HepG2 (cell line): Measurements from ENCODE around the gene STYX. TPM values are rescaled to one million over a fixed set of nuclear protein-coding genes. Genes with fewer than 3 reads are reported as not detected.

Experiments used
- CBFB ChIP-seq: sonication (generic); formaldehyde crosslinking; IDR thresholded peaks from 2 replicates; pipeline ENCODE4 v1.4.0; 2020; ENCODE audit warnings: missing genetic modification reagents
- CEBPG ChIP-seq: IDR thresholded peaks from 2 replicates; pipeline ENCODE4 v1.6.1; 2016
- EHMT2 ChIP-seq: fragments of 200-600 bp; sonication (generic); IDR thresholded peaks from 2 replicates; pipeline ENCODE4 v1.7.0; 2017; ENCODE audit warnings: antibody characterized with exemption, low read depth, low read length, borderline replicate concordance
- FOXP4 ChIP-seq: sonication (generic); formaldehyde crosslinking; IDR thresholded peaks from 2 replicates; pipeline ENCODE4 v1.4.0; 2020; ENCODE audit warnings: missing genetic modification reagents
- HINFP ChIP-seq: sonication (generic); formaldehyde crosslinking; IDR thresholded peaks from 2 replicates; pipeline ENCODE4 v1.4.0; 2020; ENCODE audit warnings: low read depth, mild to moderate bottlenecking, missing genetic modification reagents
- HNRNPL ChIP-seq: fragments of 200-400 bp; formaldehyde crosslinking; IDR thresholded peaks from 2 replicates; pipeline ENCODE4 v1.6.1; 2017; ENCODE audit warnings: mild to moderate bottlenecking, low read depth, low read length
- KDM4B ChIP-seq: sonication (generic); formaldehyde crosslinking; IDR thresholded peaks from 2 replicates; pipeline ENCODE4 v1.4.0; 2020; ENCODE audit warnings: missing genetic modification reagents
- KDM5A ChIP-seq: fragments of 200-600 bp; sonication (generic); IDR thresholded peaks from 2 replicates; pipeline ENCODE4 v1.7.0; 2018; ENCODE audit warnings: antibody characterized with exemption, mild to moderate bottlenecking, low read length, borderline replicate concordance
- MTA1 ChIP-seq: sonication (generic); formaldehyde crosslinking; IDR thresholded peaks from 2 replicates; pipeline ENCODE4 v1.4.0; 2020; ENCODE audit warnings: missing genetic modification reagents, mild to moderate bottlenecking, borderline replicate concordance
- NAIF1 ChIP-seq: sonication (generic); formaldehyde crosslinking; IDR thresholded peaks from 2 replicates; pipeline ENCODE4 v1.5.0; 2020; ENCODE audit warnings: mild to moderate bottlenecking, missing genetic modification reagents, borderline replicate concordance
- POLR2A ChIP-seq, 2 experiments: IDR thresholded peaks; 2 replicates each; pipeline ENCODE4 v1.6.1; 2011; ENCODE audit warnings: low read depth in 2 of 2, low read length in 2 of 2, mild to moderate bottlenecking in 1 of 2, moderate library complexity in 1 of 2; ENCODE audit not compliant: insufficient read depth in 1 of 2
- SAP130 ChIP-seq: IDR thresholded peaks from 2 replicates; pipeline ENCODE4 v1.6.1; 2016; ENCODE audit warnings: low read depth
- TERF1 ChIP-seq: sonication (generic); formaldehyde crosslinking; IDR thresholded peaks from 2 replicates; pipeline ENCODE4 v1.8.0; 2022; ENCODE audit warnings: mild to moderate bottlenecking, missing genetic modification reagents, moderate library complexity
- ZBTB34 ChIP-seq: sonication (generic); formaldehyde crosslinking; IDR thresholded peaks from 2 replicates; pipeline ENCODE4 v1.8.0; 2022; ENCODE audit warnings: mild to moderate bottlenecking, missing genetic modification reagents
- ZGPAT ChIP-seq: IDR thresholded peaks from 2 replicates; pipeline ENCODE4 v1.6.1; 2016; ENCODE audit warnings: mild to moderate bottlenecking
- ZNF605 ChIP-seq: sonication (generic); formaldehyde crosslinking; IDR thresholded peaks from 2 replicates; pipeline ENCODE4 v1.8.0; 2022; ENCODE audit warnings: mild to moderate bottlenecking, missing genetic modification reagents
- ZNF660 ChIP-seq: sonication (generic); formaldehyde crosslinking; IDR thresholded peaks from 2 replicates; pipeline ENCODE4 v1.5.1; 2020; ENCODE audit warnings: mild to moderate bottlenecking, low read depth, missing genetic modification reagents, borderline replicate concordance
- ZNF724P ChIP-seq: sonication (generic); formaldehyde crosslinking; IDR thresholded peaks from 2 replicates; pipeline ENCODE4 v1.8.0; 2022; ENCODE audit warnings: missing genetic modification reagents, borderline replicate concordance
- polyA plus RNA-seq, 8 experiments: library from polyadenylated mRNA; depleted of rRNA in 3 of 8; stranded (reverse) in 7 of 8; unstranded in 1 of 8; fragments of >200 nt; fragmentation: Illumina TruSeq in 4 of 8; extraction: Trizol in 4 of 8; gene quantifications; 2 replicates each; pipeline versions ENCODE4 v1.2.1 to v1.2.3, GENCODE V29; 2011 to 2016; ENCODE audit warnings: low read depth in 4 of 8, missing spikeins in 1 of 8, mixed read lengths in 1 of 8; ENCODE audit not compliant: insufficient read depth in 1 of 8
- total RNA-seq, 5 experiments: library from RNA; depleted of rRNA; stranded (reverse); fragments of >200 nt; fragmentation: Illumina TruSeq; extraction: Trizol; gene quantifications; 2 replicates each; pipeline ENCODE4 v1.2.3, GENCODE V29; 2016; ENCODE audit warnings: low read depth in 1 of 5
- TF ChIP-seq, protein P1 (sequence below): sonication (generic); formaldehyde crosslinking; IDR thresholded peaks from 2 replicates; pipeline ENCODE4 v1.4.0; 2020; ENCODE audit warnings: missing genetic modification reagents

The STYX gene
- total and polyA plus RNA-seq, 2 of the 13 experiments (the other 11 are each of a cell fraction or from before 2014, with no cell fraction given), result 6.6 to 10.9 TPM

DNA sequence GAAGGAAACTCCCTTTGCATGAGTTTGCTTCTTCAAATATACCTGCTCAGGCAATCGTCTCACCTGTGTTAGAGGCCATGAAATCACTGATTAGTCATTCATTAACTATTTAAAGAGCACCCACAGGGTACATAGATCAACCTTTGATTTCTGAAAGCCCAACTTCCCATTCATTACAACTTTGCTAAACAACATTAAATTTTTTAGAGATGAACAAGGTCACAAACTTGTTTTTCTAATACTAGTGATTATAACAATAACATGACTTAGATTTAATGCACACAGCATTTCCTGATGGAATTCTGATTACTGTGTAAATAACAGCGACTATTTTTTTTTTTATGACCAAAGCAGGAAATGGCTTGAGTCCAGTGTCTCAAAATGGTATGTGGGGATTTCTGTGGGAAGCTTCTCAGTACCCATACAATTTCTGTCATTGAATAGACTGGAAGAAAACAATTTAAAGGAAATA is 29.2 kb upstream of the STYX start (continued):
- peak; percentile 40; the same call in 1 of the 2 replicates for TF ChIP-seq FOXP4 (CRISPR knock-in tag)
- TF ChIP-seq CBFB (CRISPR knock-in tag), result no peak
- peak; percentile 24; the same call in 1 of the 2 replicates for TF ChIP-seq SAP130
- no peak for TF ChIP-seq ZNF660
- no peak for TF ChIP-seq KDM4B
- TF ChIP-seq ZNF724P (CRISPR knock-in tag), result no peak
- TF ChIP-seq POLR2A (IDR thresholded peaks at IDR 0.05; ENCODE audit: insufficient read depth in 1 of 2, low read depth in 2 of 2, low read length in 2 of 2), result no peak
- TF ChIP-seq, protein P1, sequence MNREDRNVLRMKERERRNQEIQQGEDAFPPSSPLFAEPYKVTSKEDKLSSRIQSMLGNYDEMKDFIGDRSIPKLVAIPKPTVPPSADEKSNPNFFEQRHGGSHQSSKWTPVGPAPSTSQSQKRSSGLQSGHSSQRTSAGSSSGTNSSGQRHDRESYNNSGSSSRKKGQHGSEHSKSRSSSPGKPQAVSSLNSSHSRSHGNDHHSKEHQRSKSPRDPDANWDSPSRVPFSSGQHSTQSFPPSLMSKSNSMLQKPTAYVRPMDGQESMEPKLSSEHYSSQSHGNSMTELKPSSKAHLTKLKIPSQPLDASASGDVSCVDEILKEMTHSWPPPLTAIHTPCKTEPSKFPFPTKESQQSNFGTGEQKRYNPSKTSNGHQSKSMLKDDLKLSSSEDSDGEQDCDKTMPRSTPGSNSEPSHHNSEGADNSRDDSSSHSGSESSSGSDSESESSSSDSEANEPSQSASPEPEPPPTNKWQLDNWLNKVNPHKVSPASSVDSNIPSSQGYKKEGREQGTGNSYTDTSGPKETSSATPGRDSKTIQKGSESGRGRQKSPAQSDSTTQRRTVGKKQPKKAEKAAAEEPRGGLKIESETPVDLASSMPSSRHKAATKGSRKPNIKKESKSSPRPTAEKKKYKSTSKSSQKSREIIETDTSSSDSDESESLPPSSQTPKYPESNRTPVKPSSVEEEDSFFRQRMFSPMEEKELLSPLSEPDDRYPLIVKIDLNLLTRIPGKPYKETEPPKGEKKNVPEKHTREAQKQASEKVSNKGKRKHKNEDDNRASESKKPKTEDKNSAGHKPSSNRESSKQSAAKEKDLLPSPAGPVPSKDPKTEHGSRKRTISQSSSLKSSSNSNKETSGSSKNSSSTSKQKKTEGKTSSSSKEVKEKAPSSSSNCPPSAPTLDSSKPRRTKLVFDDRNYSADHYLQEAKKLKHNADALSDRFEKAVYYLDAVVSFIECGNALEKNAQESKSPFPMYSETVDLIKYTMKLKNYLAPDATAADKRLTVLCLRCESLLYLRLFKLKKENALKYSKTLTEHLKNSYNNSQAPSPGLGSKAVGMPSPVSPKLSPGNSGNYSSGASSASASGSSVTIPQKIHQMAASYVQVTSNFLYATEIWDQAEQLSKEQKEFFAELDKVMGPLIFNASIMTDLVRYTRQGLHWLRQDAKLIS (CRISPR knock-in tag), result no peak
- TF ChIP-seq NAIF1, result no peak
- TF ChIP-seq MTA1 (CRISPR knock-in tag), result no peak
- peak; percentile 46; the same call in 1 of the 2 replicates for TF ChIP-seq KDM5A
- TF ChIP-seq ZNF605 (CRISPR knock-in tag), result no peak
- no peak for TF ChIP-seq HINFP (CRISPR knock-in tag)
- TF ChIP-seq ZBTB34 (CRISPR knock-in tag), result no peak
- no peak for TF ChIP-seq TERF1 (CRISPR knock-in tag)
- no peak for TF ChIP-seq ZGPAT (CRISPR knock-in tag)
- peak; percentile 70; the same call in 1 of the 2 replicates for TF ChIP-seq EHMT2
- TF ChIP-seq CEBPG, result peak; percentile 28; the same call in 1 of the 2 replicates
- no peak for TF ChIP-seq HNRNPL
